HG03045 (cell line): Measurements from ENCODE around the gene PLA2G6.
"Not testable (repeated sequence)": the region's sequence is repeated elsewhere in the genome, so short reads cannot be mapped to it uniquely, and the experiment has no call there.

Experiments used
- ATAC-seq: cut with Tn5 transposase; IDR thresholded peaks from one replicate; pipeline ENCODE4 v1.9.1; 2021; ENCODE audit warnings: mild to moderate bottlenecking, moderate library complexity; ENCODE audit not compliant: unreplicated experiment

PLA2G6 gene

DNA sequence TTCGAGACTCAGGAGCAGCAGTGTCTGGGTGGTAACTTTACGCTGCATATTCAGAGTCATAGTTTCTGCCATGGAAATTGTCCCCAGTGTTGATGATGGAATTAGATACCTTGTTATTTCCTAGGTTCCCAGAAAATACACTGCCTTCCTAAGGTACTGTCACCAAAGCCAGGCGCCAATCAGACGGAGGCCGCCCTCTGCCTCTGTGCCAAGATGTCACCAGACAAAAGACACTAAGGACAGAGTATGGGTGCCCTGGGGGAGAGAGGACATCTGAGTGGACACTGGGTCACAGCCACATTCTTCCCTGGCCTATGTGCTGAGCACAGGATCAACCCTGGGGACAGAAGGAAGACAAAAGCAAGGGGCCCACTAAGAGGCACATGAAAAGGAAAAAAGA lies 11.2 kb downstream of the PLA2G6 start:
- ATAC-seq, result no peak

DNA sequence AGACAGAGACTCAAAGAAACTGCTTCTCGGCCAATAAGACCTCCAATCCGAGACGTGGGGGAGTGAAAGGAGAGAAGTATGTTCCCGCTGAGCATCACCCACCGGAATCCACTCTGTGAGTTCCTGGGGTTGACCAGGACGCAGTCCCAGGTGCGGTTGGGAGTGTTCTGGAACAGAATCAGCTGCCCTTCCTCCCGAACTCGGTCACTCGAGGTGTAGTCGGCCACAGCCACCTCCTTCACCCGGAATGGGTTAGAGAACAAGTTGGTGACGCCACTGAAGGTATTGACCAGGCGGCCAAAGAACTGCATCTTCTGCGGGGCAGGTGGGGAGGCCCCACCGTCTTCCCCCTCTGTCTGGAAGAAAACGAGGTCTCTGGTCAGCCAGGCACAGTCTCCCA lies 12.5 kb downstream of the PLA2G6 start:
- ATAC-seq, result no peak

DNA sequence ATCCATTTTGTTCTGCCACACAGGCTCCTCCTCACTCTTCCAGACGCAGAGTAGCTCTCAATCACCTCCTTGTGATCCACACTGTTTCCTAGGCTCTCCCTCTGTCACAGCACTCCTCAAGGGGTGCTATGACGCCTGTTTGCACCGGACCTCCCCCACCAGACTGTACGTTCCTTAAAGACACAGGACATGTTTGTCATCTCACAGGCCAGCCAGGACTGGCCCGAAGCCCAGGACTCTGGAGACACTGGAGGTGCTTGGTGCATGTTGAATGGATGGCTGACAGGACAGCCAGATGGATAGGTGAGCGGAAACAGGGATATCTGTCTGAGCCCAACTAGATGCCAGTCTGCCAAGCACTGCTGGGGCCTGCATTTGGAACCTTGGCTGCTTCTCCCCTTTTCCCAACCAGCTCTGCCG lies 13.6 kb downstream of the PLA2G6 start:
- ATAC-seq, result no peak

DNA sequence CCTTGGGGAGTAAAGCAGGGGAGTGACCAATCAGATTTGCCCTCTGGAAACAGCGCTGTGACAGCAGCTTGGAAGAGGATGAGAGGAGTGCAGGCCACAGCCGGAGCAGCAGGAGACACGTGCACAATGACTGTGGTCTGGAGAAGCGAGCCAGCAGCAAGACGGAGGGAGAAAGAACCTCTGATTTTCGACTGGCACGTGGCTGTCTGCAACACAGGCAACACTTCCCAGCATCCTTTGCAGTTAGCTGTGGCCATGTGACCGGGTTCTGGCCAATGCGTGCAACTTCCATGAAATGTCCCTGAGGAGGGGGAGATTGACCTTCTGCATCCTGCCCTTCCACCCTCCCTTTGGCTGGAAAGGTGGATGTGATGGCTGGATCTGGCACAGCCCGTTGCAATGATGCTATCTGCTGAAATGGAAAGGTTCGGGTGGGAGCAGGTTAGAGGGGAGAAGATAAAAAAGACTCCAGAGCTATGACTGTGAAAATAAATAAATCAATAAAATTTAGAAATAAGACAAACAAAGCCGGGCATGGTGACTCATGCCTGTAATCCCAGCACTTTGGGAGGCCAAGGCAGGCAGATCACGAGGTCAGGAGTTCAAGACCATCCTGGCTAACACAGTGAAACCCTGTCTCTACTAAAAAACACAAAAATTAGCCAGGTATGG lies 15.6 kb downstream of the PLA2G6 start:
- ATAC-seq, result no peak

DNA sequence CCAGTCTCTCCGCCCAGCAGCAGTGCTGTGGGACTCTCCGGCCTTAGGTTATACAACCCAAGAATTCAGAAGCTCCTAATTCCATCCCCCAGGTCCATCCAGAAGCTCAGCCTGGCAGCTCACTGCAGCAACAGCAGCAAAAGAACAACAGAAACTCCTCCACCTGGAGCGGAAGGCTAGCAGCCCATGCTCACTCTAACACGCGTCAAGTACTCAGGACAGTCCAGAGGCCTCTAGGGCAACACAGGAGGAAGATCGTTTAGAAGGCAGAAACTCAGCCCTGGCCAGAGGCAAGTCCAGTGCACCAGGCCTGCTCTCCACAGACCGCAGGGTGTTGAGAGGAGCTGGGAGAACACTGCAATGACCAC lies 17.1 kb downstream of the PLA2G6 start:
- ATAC-seq, result no peak

DNA sequence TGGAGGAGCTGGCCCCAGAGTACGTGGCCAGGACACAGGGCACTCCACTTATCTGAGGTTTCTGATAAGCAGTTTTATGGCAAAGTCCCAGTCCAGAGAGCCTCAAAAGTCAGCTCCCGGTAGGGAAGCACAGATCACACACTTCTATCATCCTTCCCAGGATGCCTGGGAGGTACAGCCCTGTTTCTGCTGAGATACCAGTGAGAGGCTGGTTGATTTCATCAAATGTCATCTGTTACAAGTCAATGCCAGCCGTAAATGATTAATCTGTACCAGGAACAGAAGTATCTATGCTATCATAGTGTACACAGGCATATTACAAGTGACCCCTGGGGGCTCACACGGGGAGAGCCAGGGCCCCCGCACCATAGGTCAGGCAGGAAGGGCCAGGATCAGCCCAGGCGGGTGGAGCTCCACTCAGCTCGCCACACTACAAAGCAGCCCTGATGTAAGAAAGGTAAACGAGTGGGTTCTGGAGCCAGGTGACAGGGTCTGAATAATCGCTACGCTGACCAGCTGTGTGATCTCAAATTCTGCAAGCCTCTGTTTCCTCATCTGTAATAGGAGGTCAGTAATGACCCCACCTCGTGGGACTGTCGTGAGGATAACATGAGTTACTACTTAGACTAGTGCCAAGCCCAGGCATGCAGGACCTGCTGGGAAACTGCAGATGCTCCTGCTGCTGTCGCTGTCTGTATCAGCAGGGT lies 17.6 kb downstream of the PLA2G6 start:
- no peak for ATAC-seq

DNA sequence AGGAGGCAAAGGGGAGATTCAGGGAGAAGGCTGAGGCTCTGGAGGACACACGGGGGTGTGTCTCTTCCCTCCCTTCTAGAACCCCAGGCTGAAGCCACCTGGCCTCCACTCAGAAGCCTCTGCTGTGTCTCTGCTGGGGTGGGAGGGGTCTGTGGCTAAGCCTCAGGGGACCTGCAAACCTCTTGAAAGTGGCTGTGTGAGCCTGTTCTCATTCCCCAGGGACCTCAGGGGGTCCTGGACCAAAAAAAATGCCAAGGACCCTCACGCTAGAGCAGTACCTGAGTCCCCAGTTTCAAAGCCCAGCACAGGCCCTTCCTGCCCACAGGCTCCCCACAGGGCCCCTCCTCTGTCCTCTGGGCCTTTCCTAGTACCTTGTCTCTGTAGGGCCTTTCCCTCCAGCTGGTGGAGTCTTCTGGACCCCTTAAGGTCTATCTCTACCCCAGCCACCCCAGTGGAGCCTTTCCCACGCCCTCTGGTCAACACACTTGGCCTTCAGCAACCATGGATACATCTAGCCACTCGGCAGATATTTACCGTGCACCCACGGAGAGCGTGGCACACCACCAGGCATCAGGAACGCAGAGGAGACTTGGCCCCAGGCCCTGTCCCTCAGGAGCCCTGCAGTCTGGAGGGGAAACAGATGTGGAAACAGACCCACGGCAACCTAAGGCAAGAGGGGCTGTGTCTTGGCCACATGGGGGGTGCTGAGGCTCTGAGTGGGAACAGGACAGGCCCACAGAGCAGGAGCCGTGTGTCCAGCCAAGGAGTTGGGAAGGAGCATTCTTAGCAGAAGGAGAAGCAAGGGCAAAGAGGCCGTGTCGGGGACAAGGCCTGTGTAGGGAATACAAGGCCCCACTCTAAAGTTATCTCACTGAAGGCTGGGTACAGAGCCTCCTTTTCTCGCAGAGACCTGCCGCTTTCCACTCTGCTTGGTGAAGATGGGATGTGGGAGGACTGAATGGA lies 18.5 kb downstream of the PLA2G6 start:
- ATAC-seq, result no peak

DNA sequence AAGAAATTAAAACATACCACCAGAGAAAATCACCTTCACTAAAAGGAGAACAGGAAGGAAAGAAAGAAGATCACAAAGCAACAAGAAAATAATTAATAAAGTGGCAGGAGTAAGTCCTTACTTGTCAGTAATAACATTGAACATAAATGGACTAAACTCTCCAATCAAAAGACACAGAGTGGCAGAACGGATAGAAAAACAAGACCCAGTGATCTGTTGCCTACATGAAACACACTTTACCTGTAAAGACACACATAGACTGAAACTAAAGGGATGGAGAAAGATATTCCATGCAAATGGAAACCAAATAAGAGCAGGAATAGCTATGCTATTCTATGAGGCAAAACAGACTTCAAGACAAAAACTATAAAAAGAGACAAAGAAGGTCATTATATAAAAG lies 25.9 kb downstream of the PLA2G6 start:
- ATAC-seq, result no peak

DNA sequence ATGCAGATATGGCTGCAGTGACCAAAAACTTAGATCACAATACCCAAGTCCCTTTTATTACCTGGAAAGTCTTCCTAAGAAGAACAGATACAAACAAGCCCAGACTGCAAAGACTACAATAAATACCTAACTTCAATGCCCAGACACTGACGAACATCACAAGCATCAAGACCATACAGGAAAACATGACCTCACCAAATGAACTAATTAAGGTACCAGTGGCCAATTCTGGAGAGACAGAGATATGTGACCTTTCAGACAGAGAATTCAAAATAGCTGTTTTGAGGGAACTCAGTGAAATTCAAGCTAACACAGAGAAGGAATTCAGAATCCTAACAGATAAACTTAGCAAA lies 27.1 kb downstream of the PLA2G6 start:
- not testable (repeated sequence) for ATAC-seq

DNA sequence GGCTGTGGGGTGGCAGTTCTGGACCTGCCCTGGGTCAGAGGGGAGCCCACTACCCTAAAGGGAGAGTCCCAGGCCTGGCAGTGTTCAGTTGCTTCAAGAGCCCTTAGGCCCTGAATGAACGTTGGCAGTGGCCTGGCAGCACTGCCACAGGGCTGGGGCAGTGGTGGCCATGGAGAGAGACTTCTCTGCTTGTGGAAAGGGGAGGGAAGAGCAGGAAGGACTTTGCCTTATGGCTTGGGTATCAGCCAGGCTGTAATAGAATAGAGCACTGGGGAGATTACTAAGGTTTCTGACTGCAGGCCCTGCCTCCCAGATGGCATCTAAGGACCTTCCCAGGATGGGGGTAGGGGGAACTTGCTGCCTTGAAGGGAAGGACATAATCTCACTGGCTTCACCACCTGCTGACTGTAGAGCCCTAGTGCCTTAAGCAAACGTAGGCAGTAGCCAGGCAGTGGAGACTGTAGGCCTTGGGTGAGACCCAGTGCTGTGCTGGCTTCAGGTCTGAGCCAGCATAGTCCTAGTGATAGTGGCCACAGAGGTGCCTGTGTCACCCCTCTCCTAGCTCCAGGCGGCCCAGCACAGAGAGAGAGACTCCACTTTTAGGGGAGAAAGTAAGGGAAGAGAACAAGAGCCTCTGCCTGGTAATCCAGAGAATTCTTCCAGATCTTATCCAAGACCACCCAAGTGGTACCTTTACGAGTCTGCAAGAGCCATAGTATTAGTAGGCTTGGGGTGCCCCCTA lies 27.6 kb downstream of the PLA2G6 start:
- ATAC-seq, result no peak

DNA sequence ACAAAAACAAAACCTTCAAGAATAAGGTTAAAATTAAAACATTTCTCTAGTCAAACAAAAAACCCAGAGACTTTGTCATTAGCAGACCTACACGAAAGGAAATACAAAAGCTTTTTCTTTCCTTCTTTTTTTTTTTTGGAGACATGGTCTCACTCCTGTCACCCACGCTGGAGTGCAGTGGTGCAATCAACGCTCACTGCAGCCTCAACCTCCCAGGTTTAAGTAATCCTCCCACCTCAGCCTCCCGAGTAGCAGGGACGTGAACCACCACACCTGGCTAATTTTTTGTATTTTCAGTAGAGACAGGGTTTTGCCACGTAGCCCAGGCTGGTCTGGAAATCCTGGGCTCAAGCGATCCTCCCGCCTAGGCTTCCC lies 30.5 kb downstream of the PLA2G6 start:
- ATAC-seq, result no peak

DNA sequence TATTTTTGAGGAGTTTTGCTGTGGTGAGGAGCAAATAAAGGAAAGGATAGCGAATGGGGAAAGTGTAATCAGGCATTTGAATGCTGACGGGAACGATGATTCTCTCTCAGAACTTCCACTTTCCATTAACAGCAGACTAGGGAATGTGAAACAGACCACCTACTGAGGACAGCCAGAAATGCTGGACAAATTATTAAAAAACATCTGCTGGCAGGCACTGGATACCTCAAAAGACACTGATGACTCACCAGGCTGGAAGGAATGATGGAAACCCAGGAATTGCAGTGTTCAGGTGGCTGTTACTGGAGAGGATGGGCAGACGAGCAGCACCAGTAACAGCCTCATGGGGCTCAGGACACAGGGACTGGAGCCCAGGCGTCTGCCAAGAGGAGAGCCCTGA lies 33.4 kb downstream of the PLA2G6 start:
- ATAC-seq, result no peak

DNA sequence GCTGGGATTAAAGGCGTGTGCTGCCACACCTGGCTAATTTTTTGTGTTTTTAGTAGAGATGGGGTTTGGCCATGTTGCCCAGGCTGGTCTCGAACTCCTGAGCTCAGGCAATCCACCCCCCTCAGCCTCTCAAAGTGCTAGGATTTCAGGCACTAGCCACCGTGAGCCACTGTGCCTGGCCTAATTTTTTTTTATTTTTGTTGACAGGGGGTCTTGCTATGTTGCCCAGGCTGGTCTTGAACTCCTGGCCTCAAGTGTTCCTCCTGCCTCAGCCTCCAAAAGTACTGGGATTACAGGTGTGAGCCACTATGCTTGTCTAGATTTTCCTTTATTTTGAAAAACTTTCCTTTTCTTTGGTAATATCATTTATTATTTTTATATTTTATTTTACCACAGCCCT lies 35.5 kb downstream of the PLA2G6 start:
- not testable (repeated sequence) for ATAC-seq

DNA sequence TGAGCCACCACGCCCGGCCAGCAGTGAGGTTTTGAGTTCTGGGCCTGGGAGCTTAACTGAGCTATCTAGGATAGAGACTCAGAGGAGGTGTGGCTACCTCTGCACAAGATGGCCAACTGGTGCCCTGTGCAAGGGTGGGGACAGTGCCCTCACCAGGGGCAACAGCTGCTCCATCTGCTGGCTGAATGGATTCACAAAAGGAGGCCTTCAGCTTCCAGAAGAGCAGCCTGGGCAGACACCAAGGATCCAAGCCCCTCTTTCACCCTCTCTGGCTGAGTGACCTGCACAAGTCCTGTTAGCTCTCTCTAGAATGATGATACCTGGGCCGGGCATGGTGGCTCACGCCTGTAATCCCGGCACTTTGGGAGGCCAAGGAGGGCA lies 37.6 kb downstream of the PLA2G6 start:
- ATAC-seq, result no peak

DNA sequence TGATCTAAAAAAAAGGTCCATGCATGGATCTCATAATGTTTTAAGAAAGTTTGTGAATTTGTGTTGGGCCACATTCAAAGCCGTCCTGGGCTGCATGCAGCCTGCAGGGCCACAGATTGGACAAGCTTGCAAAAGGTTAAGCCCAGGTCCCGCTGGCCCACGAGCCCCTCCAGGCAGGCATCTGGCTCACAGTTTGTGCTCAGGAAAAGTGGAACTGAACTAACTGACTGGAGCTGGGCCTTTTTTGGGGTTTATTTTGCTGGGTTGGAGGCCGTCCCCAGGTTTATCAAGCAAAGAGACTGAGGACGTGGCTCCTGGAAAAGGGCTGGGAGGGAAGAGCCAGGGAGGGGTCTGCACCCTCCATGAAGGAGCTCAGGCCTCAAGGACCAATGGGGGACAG lies 39.0 kb downstream of the PLA2G6 start:
- no peak for ATAC-seq

DNA sequence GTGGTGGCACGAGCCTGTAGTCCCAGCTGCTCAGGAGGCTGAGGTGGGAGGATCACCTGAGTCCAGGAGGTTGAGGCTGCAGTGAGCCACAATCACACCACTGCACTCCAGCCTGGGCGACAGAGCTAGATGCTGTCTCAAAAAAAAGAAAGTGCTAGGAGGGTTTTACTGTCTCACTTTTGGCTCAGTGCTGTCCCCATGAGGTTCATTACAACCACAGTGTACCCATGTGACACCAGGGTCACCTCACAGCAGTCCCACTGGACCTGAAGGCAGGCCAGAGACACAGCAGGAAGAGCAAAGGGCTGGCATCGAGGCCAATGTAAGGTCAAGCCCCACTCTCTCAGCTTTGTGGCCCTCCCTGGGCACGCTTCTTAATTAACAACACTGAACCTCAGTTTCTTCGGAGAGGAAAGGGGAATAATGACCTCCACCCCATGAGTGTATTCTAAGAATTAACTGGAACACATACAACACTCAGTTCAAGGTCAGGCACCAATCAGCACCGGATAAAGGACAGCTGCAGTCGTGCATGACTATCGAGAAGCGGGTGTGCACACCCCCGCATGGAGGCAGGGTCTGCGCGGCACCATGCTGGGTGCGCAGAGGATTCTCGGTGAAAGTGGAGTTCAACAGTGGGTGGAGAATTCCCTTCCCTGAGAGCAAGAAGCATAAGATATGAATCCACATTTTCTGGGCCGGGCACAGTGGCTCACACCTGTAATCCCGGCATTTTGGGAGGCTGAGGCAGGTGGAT lies 40.2 kb downstream of the PLA2G6 start:
- ATAC-seq, result no peak

DNA sequence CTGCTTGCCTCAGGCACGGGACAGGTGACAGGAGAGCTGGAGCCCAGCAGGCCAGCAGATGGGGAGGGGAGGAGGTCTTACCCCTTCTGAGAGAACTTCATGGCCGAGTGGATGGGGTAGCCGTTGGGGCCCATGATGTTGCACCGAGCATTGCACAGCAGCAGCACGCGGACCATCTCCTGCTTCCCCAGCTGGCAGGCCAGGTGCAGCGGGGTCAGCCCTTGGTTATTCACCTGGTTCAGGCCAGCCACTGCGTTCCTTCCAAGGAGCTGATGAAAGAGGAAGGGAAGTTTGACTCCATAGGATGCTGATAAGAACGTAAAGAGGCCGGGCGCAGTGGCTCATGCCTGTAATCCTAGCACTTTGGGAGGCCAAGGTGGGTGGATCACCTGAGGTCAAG lies 41.7 kb downstream of the PLA2G6 start:
- ATAC-seq, result no peak

DNA sequence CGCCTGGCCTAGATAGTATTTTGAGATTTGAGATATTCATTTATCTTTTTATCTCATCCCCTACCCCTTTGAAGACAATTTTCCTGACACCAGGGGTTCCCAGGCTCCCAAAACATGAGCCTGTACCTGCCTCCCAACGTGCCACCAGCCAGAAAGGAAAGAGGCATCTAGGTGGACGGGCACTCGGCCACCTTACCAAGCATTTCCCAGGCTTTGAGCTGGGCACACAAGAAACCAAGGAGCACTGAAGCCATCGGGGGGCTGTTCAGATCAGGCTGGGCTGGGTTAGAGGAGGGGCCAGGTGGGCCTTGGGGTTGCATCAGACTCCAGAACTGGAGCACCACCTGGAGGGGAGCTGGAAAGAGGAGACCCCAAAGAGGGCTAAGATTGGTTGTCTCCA lies 42.7 kb downstream of the PLA2G6 start:
- ATAC-seq, result no peak

DNA sequence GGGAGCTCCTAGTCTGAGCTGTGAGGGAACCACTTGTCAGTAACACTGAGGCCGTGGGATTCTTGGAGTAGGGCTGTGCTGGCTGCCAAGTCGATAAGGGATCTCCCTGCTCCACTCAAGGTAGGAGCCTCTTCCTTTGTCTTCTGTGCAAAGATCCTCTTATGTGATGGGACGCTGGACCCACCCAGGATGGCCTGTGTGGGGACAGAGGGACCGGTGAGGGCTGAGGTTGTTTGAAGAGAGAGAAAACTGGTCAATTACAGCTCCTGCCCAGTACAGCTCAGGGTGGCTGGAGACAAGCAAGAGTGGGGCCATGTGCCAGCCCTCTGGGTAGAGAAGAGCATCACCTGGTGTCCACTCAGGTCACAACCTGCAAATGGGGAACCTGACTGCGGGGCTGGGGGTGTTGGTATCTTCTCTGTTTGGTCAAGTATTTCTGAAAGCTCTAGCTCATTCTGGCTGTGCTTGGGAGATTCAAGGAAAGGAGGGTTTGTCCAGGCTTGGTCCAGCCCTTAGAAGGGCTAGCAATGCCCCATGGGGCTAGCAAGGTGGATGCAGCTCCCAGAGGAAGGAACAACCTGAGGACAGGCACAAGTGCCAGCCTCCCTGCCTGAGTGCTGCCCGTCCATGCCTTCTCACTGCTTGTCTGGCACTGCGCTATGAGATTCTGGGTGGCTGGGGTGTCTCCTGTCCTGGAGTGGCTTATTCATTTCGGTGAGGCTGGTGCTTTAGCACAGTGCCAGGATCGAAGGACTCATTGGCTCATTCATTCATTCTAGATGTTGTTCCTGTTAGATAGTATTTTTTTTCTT lies 43.5 kb downstream of the PLA2G6 start:
- no peak for ATAC-seq

DNA sequence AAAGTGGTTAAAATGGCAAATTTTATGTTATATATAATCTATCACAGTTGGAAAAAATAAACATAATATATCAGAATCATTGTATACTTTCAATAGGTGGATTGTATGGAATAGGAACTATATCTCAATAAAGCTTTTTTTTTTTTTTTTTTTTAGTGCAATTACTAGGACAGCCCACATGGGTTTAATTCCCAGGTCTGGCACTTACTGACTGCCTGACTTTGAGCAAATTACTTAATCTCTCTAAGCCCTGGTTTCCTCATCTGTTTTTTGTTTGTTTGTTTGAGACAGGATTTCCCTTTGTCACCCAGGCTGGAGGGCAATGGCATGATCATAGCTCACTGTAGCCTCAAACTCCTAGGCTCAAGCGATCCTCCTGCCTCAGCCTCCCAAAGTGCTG lies 45.0 kb downstream of the PLA2G6 start:
- ATAC-seq, result no peak
